Measurements from ENCODE around the gene PPP1R12B.
"Not testable (repeated sequence)": the region's sequence is repeated elsewhere in the genome, so short reads cannot be mapped to it uniquely, and the experiment has no call there.

The PPP1R12B gene

DNA sequence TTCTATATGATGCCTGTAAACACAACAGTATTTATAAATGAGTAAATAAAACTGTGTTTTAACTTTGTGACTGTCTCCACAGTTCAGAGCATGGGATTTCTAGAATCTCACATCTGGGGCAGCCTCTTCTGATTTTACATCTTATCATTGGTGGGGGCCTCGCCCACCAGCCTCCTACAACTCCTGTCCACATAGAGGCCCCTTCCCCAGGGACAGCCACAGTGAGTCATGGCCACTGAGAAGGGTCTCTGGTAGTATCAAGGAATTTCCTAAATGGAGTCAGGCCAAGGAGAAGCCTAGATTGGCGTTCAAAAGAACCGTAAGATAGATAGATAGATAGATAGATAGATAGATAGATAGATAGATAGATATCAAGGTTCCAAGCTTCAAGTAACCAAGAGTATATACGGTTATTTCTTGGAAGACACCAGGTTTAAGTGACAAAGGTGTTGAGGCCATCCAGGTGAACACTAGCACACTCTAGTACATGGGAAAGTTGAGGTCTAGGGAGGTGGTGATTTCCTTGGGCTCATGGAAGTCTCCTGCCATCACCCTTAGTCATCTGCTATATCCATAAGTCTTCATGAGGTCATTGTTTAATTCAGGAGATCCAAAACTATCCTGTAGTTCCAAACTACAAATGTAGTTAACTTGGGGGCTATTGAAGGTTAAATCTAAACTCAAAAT is 240.1 kb downstream of the PPP1R12B start:
- no peak for DNase-seq

DNA sequence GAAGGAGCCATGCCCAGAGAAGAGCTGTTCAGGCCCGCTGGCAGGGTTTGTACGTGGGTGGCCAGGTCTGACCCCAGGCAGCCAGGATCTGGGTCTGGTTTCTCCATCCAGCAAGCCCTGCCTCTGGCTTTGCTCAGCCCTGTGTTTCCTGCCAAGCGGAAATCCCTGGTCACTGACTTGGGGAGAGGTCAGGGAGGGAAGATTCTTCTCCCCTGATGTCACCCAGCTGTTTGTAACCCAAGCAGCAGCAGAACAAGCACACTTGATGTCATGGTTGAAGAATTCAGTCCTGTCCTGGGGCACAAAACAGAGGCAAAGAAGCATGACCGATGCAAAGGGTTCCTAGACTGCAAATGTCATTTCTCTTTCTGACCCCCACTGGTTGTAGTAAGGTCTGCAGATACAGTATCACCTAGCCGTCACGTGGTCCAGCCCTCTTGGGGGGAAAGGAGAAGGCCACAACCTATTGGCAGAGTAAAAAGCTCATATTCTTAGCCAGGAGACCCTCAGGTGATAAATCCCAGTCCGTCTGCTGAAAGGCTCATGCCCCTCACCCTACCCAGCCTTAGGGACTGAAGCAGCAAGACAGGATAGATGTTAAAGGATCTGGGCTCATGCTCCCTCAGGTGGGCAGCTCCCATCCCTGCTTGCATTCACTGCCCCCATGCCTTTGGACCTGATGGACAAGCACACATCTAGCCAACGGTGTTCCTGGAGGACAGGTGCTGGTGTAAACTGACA is 240.9 kb downstream of the PPP1R12B start:
- DNase-seq: no peak

DNA sequence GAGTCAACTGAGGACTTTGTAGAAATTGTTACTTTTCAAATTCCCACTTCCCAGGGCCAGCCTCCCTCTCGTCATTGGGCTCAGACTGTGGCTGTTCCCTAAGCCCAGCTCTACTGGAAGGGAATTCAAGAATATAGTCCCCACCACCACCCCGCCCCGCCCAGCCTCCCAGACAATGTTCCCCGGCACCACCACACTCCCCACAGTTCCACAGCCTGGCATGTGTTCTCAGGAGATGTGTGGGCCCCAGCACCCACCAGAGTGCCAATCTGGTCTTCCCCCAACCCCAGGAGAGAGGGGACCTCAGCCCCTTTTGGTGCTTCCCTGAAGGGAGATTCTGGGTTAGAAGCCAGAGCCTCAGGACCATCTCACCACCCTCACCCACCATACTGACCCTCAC is 241.6 kb downstream of the PPP1R12B start:
- DNase-seq: no peak

DNA sequence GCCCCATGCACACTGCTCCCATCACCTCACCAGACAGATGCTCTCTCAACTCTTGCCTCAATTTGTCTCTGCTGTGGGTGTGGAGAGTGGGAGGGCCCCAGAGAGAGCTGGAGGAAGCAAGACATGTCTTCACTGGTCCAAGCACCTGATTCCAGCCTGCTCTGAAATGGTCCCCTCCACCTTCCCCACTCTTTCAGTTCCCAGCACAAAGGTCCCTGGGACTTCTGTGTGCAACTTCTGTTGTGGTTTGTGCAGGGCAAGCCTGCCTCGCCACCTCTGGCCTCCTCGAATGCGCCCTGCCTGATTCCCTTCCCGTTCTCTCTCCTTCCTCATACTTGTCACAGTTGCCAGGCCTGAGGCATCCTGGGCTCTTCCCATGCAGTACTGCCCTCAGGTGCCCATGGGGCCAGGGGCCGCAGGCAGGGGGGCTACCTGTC is 242.5 kb downstream of the PPP1R12B start:
- no peak for DNase-seq

DNA sequence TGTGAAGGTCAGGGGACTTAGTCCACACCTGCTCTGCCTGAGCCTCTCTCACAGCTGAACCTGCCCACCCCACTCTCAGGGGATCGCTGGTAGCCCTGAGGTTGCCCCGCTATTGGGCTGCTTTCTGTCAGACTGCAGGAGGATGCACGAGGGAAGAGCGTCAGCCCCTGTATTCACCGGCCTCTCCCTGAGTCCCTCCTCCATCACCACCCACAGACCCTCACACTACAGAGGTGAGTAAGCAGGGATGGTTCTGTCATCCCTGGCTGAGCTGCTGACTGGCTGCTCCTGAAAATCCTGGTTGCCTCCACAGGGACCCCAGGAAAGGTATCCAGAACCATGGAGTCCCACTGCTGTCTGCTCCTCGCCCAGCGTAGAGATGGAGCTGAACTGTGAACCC is 243.0 kb downstream of the PPP1R12B start:
- no peak for DNase-seq

DNA sequence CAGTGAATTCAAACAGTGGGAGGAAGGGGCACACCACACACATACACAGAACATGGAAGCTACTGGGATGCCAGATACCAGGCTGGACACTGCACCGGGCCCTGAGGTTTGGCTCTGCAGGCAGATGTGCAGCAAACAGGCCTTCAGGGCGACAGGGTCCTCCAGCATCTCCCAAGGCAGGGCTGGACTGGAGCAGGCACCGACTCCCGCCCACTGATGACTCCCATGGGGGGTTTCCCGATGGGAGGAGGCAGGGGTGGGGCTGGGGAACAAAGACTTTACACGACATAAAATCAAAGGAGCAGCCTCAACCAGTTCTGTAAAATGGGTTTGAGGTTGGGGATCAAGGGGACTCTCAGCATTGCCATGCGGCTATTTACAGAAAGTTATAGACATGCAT is 243.6 kb downstream of the PPP1R12B start:
- no peak for DNase-seq

DNA sequence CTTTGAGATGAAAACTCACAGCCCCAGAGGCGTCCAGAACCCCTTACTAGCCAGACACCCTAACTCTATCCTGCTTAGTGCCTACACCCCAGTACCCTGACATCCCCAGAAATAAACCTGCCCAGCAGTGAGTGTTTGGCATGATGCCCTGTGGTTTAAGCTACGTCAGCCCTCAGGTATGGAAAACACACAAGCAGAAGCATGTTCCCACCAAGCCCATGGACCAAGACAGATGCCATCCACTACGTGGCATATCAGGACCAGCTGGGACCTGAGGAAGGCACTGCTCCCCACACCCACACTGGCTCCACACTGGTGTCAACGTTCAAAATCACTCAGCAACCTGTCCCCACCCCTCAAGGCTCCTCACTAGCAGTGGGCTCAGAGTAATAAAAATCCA is 245.3 kb downstream of the PPP1R12B start:
- DNase-seq: no peak

DNA sequence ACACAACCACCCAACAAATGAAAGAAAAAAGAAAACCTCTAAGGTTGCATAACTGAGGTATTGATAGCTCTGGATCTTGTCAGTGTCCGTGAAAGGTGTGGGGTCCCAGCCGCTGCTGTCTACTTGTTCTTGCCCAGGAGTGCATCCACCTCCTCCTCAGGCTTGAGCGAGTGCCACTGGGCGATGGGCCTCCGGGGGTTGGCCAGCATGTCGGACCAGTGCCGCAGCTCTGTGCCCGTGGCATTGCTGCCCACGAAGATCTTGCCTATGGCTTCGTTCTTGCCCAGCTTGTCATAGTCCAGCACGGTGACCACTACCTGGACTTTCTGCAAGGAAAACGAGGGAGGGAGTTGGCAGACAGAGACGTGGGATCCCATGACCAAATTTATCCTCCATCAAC is 248.1 kb downstream of the PPP1R12B start:
- no peak for DNase-seq

DNA sequence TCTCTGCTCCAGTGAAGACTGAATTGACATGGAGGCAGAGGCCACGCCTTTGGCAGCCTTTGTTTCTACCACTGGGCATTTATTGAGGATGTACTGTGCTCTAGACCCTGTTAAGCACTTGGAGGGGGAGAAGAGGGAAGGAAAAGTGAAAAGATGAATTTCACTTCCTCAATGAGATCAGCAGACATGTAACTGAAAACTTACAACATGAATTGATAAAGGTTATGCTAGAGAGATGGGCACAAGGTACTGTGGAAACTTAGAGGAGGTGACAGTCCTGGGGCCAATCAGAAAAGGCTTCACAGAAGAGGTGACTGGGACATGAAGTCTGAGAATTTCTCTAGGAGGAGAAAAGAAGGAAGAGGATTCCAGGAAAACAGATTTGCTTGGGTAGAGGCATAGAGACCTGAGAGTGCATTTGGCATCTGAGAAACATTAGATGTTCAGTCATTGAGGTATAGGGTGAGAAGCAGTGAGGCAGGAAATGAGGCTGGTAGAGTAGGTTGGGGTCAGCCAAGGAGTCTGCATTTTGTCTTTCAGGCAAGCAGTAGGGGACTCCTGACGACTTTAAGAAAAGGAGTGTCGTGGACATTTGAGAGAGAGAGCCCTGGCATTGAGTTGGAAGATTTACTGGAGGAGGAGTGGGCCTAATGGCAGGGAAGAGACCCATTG is 248.7 kb downstream of the PPP1R12B start:
- DNase-seq: no peak

DNA sequence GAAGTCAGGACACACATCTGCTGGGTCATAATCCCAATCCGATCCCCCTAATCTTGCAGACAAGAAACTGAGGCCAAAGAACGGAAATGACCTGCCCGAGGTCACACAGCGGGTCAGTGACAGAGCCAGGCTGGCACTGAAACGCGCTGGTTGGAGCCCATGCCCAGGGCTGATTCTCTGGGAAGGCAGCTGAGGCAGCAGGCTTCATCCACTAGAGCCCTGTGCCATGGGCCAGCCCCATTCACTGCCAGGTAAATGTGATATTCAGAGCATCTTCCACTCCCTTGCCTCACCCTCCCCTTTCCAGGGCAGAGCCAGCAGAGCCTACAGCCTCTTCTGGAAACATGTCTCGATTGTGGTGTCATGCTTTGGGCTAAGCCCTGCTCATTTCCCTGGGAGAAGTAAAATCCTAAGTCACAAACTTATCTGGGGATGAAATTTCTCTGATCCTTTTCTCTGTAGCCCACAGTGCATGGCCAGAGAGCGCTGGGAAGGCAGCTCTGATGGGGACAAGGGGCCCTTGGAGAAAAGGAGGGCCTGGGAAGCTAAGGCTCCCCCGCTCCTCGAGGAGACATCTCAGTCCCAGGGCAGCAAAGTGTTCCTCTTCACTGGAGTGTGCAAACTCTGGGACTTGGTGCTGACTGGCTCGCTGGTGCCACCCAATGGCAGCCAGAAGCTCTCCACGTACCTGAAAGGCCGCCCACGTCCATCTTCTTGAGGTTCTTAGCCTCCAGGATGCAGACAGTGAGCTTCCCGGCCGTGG is 251.4 kb downstream of the PPP1R12B start:
- peak; percentile 23 for DNase-seq

DNA sequence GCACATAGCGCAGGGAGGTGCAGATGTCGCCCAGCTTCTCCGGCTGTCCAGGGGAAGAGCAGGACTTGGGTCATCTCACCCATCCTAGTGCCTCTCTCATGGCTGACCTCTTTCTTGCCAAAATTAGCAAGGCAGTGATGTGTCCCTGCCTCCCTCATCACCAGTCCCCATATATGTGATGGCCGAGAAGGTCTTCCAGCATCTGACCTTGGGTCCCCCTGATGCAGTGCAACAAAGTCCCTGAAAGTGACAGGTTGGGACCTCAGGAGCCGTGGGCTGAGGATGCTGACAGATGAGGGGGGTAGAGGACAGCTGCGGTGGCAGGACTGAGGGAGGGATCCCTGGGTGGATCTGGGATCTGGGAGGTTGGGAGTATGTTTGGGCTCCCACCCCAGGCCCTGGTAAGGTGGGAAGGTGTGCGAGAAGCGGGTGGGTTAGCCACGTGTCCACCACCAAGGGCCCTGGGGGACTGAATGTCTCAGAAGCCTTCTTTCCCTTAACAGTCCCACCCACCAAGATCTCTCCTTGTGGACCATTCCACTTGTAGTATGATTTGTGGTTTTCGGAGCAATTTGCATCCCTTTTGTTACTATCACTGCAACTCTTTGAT is 252.0 kb downstream of the PPP1R12B start:
- no peak for DNase-seq

DNA sequence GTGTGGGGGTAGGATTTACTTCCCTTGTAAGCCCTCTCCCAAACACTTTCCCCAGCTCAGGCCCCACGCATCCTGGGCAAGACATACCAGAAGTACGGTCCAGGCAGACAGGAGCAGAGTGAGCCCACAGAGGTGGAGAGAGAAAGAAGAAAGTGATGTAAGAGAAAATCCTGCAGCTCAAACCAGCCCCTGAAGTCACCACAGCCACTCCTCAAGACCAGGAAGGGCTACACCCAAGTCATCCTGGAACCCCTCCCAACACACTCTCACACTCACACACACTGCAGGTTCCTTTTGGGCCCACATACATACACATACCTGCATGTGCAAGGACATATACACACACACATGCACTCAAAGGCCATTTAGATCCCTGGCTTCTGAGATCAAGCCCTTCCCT is 254.9 kb downstream of the PPP1R12B start:
- DNase-seq: no peak

DNA sequence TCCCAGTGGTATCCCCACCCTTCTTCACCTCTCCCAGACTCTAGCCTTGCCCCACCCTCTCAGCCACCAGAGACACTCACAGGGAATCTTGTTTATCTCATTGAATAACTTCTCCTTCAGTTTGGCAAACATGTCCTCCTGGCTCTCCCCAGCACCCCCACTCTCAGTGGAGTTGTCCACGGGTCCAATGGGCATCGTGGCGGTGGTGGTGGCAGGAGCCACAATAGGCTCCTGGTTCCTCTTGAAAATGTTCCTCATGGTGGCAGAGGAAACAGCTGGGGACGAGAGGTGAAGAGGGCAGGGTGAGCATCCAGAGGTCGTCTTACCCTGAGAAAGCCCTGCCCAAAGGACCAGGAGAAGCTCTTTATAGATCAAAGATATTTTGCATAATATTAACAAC is 257.0 kb downstream of the PPP1R12B start:
- DNase-seq: no peak

DNA sequence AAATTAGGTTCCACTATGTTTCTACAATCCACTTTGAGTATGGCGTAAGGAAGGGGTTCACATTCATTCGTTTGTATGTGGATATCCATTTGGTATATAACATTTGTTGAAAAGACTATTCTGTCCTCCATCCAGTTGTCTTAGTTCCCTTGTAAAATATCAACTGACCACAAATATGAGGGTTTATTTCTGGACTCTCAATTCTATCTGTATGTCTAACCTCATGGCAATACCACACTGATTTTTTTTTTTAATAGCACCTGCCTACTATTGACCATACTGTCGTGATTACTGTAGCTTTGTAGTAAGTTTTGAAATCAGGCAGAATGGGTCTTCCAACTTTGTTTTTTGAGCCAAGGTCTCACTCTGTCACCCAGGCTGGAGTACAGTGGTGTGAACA is 263.5 kb downstream of the PPP1R12B start:
- not testable (repeated sequence) for DNase-seq

DNA sequence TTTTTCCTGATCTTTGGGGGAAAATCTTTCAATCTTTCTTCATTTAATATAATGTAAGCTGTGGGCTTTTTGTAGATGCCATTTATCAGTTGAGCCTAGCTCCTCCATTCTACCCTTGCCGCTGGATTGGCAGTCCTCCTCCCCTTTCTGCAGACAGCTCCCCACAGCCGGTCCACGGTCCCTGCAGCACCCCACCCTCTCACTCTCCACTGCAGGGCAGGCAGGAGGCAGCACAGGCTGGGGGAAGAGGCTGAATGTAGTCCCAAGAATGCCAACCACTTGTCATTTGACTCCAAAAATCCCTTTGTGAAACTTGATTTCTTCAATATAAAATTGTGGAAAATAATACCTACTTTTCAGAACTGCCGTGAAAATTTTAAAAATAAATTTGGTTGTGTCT is 265.1 kb downstream of the PPP1R12B start:
- no peak for DNase-seq

DNA sequence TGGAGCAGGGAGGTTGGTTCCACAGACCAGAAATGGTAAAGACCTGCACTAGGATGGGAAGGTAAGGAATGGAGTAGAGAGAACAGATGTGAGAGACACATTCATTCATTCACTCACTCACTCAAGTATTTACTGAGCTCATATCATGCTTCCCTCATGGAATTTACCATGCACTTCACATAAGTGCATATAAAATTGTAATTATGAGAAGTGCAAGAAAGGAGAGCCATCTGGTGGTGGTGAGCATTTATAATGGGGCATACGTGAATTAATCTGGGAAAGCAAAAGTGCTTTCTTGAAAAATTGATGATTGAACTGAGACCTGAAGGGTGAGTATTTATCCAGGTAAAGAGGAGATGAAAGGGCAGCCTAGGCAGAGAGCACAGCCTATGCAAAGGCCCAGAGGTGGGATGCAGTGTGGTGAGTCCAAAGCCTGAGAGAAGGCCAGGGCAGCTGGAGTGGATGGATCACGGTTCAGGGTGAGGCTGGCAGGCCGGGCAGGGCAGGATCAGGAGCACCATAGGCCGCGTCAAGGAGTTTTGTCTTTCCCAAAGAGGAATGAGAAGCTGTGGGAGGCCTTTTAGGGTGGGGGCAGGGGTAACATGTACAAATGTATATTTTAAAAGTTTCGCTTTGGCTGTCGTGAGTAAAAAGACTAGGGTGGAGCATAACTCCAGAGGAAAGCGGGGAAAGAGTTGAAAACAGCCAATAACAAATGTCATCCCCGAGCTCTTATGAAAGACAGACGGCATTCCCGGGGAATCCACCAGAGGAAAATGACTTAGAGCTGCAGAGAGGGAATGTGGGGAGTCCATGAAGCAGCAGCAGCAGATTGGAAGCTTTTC is 266.1 kb downstream of the PPP1R12B start:
- DNase-seq: not testable (repeated sequence)

DNA sequence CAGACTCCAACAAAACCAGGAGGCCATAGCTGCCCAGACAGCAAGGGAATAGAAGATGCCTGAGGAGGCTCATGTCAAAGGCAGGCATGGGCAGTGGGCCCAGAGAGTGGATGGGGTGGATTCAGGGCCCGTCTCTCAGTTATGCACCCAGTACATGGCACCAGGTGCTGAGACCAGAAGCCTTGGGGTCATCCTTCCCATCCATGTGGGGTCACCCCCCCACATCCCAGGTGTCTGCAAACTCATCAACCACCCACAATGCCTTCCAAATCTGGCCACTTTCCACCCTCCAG is 266.7 kb downstream of the PPP1R12B start:
- DNase-seq: not testable (repeated sequence)

DNA sequence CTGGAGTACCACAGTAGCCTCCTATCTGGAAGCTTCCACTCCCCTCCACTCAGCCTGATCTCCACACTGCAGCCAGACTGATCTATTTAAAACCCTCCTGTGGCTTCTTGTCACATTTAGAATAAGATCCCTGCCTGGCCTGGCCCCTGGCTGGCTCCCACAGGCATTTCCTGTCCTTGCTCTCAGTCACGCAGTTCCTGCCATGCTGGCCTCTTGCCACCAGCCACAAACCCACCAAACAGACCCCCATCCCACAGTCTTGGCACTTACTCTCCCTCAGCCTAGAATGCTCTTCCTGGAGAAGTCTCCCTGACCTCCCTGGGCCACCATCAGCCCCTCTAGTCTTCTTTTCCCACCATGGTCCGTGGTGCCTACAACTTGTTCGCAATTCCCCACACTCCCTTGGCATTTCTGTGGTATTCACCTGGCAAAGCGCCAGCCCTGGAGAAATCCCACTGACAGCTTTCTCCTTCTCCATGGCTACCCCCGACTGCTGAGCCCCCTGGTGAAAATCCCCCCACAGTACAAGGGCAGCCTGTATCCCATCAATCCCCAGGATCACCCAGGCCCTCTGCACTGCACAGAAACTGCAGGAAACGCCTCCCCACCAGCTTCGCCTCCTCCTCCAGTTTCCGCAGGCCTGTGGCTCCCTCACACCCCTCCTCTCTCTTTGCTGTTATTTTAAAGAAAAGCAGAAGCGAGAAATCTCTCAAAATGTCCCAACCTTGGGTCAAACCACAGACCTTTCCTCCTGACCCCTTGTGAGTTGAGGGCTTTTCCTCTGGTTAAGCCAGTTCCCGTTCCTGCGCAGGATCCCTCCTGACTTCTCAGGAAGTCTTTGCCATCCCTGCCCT is 267.2 kb downstream of the PPP1R12B start:
- DNase-seq: peak; percentile 6

DNA sequence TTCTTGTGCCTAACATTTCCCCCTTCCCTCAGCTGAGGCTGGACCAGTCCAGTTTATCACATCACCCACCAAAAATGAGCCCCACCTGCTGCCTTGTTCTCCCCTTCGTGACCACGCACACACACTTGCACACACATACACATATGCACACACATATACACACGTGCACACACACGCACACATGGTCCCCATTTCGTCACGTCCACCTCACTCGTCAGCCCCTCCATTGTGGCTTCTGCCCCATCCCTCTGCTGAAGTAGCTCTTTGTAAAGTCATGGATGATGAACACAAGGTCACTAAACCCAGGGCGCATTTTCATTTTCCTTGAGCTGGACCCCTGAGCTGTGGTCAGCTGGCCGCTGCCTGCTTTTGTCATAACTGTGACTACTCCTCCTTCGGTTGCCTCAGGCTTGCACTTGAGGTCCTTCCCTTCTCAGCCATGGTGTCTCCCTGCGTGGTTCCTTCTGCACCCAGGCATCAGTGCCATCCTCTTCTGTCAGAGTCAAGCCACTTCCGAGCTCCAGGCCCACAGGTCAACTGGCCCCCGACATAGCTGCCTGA is 267.9 kb downstream of the PPP1R12B start:
- DNase-seq: no peak

DNA sequence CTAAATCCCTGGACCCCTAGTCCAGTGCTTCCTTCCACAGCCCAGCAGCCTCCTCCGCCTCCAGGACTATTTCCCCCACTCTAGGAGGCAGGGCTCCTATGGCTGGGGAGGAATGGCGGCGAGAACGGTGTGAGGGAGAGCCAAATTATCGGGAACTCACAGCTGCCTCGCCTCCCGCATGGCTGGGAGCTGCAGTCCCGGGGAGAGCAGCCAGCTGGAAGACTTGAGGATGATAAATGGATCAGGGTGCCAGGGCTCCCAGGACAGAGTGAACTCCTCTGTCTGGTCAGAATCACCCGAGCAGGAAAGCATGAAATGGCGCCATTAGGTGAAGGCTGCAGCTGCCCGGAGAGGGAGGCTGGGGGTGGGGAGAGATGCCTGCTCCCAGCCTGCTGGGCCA is 270.5 kb downstream of the PPP1R12B start:
- not testable (repeated sequence) for DNase-seq

DNA sequence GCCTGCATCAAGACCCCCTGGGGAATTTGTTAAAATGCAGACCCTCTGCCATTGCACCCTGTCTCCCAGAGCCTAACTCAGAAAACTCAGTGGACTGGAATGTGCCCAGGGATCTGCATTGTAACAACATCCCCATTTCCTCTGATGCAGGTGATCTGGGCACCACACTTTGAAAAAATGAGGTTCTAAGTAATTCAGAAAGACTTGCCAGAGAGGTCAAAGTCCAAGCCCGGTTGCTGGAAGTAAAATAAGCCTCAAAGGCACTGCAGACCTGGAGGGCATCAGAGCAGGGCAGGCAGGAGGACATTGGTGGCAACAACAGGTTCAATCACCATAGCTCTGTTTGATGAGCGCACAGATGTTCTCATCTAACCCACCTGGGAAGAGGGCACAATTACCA is 271.0 kb downstream of the PPP1R12B start:
- no peak for DNase-seq

Measured in CD4-positive, alpha-beta T cell treated with Interleukin-4 for 4 hours (primary cell).